ENCODE data around the gene MC2R. TPM values are rescaled to one million over a fixed set of nuclear protein-coding genes. Genes with fewer than 3 reads are reported as not detected.
"Not testable (repeated sequence)": the region's sequence is repeated elsewhere in the genome, so short reads cannot be mapped to it uniquely, and the experiment has no call there.

Gene MC2R
- total RNA-seq, 1 donor, result not detected

DNA sequence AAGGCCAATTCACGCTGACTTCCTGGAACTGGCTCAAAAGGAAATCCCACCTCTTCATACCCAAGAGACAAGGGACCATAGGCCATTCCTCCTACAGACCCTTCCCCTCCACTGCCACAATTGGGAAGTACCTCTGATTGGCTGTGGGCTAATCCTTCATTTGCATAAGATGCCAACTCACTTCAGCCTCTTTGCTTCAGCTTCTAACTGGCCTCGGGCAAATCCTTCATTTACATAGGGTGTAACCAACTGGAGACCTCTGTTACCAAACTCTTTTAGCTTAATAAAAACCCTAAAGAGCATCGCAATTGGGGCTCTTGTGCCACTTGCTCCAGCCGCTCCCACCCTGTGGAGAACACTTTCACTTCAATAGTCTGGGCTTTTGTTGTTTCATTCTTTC is 38.2 kb downstream of the MC2R start:
- DNase-seq (ENCODE audit: low read depth), result no peak
- no peak overlapping the region for H3K4me3 ChIP-seq (ENCODE audit: low read depth, low read length)
- TF ChIP-seq, protein P1, sequence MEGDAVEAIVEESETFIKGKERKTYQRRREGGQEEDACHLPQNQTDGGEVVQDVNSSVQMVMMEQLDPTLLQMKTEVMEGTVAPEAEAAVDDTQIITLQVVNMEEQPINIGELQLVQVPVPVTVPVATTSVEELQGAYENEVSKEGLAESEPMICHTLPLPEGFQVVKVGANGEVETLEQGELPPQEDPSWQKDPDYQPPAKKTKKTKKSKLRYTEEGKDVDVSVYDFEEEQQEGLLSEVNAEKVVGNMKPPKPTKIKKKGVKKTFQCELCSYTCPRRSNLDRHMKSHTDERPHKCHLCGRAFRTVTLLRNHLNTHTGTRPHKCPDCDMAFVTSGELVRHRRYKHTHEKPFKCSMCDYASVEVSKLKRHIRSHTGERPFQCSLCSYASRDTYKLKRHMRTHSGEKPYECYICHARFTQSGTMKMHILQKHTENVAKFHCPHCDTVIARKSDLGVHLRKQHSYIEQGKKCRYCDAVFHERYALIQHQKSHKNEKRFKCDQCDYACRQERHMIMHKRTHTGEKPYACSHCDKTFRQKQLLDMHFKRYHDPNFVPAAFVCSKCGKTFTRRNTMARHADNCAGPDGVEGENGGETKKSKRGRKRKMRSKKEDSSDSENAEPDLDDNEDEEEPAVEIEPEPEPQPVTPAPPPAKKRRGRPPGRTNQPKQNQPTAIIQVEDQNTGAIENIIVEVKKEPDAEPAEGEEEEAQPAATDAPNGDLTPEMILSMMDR (IDR thresholded peaks at IDR 0.05; ENCODE audit: insufficient read depth, low read length), result no peak

DNA sequence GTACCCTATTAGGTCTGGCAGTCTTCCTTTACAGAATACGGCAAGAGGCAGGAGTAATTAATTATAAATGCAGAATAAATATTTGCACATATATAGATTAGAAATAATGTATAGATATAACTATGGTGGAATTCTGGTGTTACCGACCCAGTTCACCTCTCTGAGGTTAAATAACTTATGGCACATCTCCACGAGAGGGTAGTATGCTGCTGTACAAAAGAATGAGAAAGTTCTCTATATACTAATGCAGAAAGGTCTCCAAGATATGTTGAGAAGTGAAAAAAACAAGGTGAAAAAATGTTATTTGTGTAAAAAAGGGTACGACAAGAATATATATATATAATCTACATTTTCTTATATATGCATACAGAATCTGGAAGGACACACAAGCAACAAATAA is 40.8 kb downstream of the MC2R start:
- TF ChIP-seq, protein P1 (IDR thresholded peaks at IDR 0.05; ENCODE audit: insufficient read depth, low read length), result no peak
- DNase-seq (ENCODE audit: low read depth), result no peak

DNA sequence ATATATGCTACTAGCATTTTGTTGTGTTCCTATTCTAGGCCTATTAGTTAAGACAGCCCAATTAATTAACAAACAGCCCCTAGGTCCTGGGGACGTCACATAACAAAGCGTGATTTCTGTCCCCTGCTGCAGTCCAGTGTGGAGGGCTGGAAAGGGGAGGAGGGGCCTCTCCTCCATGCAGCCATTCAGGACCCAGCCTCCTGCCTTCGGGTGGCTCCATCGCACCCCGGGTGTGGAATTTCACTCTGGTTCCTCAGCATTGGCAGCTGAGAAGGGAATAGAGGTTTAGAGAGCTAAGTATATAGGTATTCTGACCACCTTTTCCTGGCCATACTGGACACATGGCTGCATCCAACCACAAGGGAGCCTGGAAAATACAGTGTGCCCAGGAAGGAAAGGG is 42.4 kb downstream of the MC2R start:
- DNase-seq (ENCODE audit: low read depth), result no peak
- TF ChIP-seq, protein P1 (IDR thresholded peaks at IDR 0.05; ENCODE audit: insufficient read depth, low read length), result no peak
- no peak overlapping the region for H3K4me3 ChIP-seq (ENCODE audit: low read depth, low read length)

More for the DNA sequence above, 40.8 kb downstream of the MC2R start:
- no peak overlapping the region for H3K4me3 ChIP-seq (ENCODE audit: low read depth, low read length)

DNA sequence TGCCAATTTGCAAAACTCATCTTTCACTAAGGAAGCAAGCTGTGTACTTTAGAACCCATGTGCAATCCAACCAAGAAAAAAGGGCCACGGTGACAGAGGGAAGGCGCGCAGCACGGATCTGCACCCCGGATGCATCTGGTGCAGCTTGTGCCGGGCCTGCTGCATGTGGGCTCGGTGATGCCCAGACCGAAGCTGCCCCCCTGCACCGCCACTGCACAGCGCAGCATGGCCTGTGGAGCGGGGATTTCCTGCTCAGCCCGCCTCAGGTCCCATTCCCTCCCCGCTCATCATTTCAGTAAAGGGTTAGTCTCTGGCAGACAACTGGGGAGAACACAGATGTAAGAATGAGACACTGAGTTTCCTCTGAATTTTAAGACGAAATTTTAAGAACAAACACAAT is 43.0 kb downstream of the MC2R start:
- no peak for DNase-seq (ENCODE audit: low read depth)
- no peak overlapping the region for H3K4me3 ChIP-seq (ENCODE audit: low read depth, low read length)
- TF ChIP-seq, protein P1 (IDR thresholded peaks at IDR 0.05; ENCODE audit: insufficient read depth, low read length), result no peak

DNA sequence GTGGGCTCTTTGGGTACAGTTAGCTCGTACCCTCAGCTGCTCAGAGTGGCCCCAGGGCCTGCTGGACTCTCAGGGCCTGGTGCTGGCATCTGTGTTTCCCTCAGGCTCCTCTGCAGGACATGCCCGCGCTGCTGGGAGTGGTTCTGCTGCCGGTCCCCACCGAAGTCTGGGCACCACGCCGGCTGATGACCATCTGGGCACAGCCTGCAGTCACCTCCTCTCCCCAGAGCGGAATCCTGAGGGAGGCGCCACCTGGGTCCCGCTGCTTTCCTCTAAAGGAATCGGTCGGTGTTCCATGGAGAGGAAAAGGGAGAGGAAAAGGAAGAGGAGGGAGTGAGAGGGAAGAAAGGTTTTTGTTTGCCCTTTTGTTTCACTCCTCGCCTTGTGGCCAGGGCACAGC is 43.6 kb downstream of the MC2R start:
- H3K4me3 ChIP-seq (ENCODE audit: low read depth, low read length), result no peak overlapping the region
- TF ChIP-seq, protein P1 (IDR thresholded peaks at IDR 0.05; ENCODE audit: insufficient read depth, low read length), result no peak
- no peak for DNase-seq (ENCODE audit: low read depth)

DNA sequence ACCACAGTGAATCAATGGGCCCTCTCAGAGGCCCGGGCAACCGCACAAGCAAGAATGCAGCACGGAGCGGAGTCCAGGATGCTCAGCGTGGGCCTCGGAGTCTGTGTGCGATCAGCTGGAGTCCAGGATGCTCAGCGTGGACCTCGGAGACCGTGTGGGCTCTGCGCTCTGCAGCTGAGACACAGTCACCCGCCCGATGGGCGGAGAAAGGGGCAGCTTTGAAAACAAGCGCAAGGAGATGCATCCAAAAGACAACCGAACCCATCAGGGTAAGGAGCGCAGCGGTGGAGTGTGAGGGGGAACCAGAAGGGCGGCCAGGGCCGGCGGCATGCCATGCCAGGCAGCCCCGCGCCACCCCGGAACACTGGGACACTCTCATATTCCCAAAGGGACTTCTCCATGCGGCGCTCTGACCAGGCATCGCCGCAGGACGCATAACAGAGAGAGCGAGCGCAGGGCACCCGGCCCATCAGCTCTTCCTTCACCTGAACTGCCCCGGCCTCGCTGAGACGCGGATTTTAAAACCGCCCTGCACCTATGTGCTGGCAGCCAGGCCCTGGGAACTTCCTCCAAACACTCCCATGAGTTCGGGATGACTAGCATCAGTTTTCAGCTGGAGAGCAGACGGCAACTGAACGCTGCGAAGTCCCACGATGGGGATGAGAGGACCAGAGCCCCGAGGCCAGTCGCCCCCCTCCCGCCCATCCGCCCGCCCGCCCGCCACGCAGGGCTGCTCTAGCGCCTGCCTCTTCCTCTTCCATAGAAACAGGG is 46.6 kb downstream of the MC2R start:
- no peak for DNase-seq (ENCODE audit: low read depth)
- no peak overlapping the region for H3K4me3 ChIP-seq (ENCODE audit: low read depth, low read length)
- TF ChIP-seq, protein P1 (IDR thresholded peaks at IDR 0.05; ENCODE audit: insufficient read depth, low read length), result no peak

DNA sequence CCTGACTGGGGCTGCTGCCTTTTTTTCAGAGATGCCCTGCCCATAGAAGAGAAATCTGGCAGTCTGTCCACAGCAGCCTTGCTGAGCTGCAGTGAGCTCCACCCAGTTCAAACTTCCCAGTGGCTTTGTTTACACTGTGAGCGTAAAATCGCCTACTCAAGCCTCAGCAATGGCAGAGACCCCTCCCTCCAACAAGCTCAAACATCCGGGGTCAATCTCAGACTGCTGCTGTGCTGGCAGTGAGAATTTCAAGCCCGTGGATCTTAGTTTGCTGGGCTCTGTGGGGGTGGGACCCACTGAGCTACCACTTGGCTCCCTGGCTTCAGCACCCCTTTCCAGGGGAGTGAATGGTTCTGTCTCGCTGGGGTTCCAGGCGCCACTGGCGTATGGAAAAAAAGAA is 52.4 kb downstream of the MC2R start:
- not testable (repeated sequence) for DNase-seq (ENCODE audit: low read depth); H3K4me3 ChIP-seq (ENCODE audit: low read depth, low read length)
